Natural killer cell (primary cell): ENCODE measurements around the gene SPAG17. TPM values are rescaled to one million over a fixed set of nuclear protein-coding genes. Genes with fewer than 3 reads are reported as not detected.

Experiments used
- ATAC-seq, 3 donors: fragments of 150-1000 bp in 2 of 3; fragments of 200-7000 bp in 1 of 3; cut with Tn5 transposase; 1 replicate in 1 of 3; 2 replicates in 2 of 3; pipeline ENCODE4 v1.10.0; 2021; ENCODE audit warnings: mild to moderate bottlenecking in 2 of 3, moderate library complexity in 2 of 3
- DNase-seq, 2 donors: peaks; one replicate each; pipeline versions ENCODE4 v3.0.0 to v3.0.0-alpha.2; 2013 to 2021; ENCODE audit warnings: mixed read lengths in 1 of 2
- H3K27ac ChIP-seq: one replicate; pipeline ENCODE4 v1.5.1; 2013; ENCODE audit warnings: mild to moderate bottlenecking, low read length
- H3K27me3 ChIP-seq: one replicate; pipeline ENCODE4 v1.6.1; 2013; ENCODE audit warnings: low read length; ENCODE audit not compliant: control insufficient read depth, insufficient read depth
- H3K36me3 ChIP-seq: one replicate; pipeline ENCODE4 v1.6.1; 2013; ENCODE audit warnings: low read length; ENCODE audit not compliant: control insufficient read depth, insufficient read depth
- H3K4me1 ChIP-seq: one replicate; pipeline ENCODE4 v1.6.1; 2013; ENCODE audit warnings: low read length; ENCODE audit not compliant: control insufficient read depth, insufficient read depth
- H3K4me3 ChIP-seq: one replicate; pipeline ENCODE4 v1.5.1; 2013; ENCODE audit warnings: low read length
- H3K9me3 ChIP-seq: one replicate; pipeline ENCODE4 v1.6.1; 2013; ENCODE audit warnings: low read length; ENCODE audit not compliant: control insufficient read depth, insufficient read depth
- H3K27ac Mint-ChIP-seq, 2 donors: one replicate each; pipeline ENCODE4 v1.8.0; 2022; ENCODE audit warnings: mild to moderate bottlenecking in 2 of 2, mixed read lengths in 2 of 2, moderate library complexity in 1 of 2
- H3K27me3 Mint-ChIP-seq, 2 donors: one replicate each; pipeline ENCODE4 v1.8.0; 2022; ENCODE audit warnings: low read depth in 2 of 2, mixed read lengths in 2 of 2
- H3K36me3 Mint-ChIP-seq: one replicate; pipeline ENCODE4 v1.8.0; 2022; ENCODE audit warnings: mixed read lengths
- H3K4me1 Mint-ChIP-seq, 2 donors: one replicate each; pipeline ENCODE4 v1.8.0; 2022; ENCODE audit warnings: mixed read lengths in 2 of 2
- H3K4me3 Mint-ChIP-seq: one replicate; pipeline ENCODE4 v1.8.0; 2022; ENCODE audit warnings: mild to moderate bottlenecking, moderate library complexity, mixed read lengths
- H3K9me3 Mint-ChIP-seq, 2 donors: one replicate each; pipeline ENCODE4 v1.8.0; 2022; ENCODE audit warnings: mixed read lengths in 2 of 2
- CTCF ChIP-seq: fragments of 200-600 bp; IDR thresholded peaks from one replicate; pipeline ENCODE4 v1.8.0; 2022; ENCODE audit warnings: antibody characterized with exemption
- WGBS: methylation state at CpG from one replicate; pipeline ENCODE4 v1.1.7; 2013; ENCODE audit warnings: missing lambda C conversion rate; ENCODE audit not compliant: insufficient coverage; 5-methylcytosine and 5-hydroxymethylcytosine counted together
- intact Hi-C: fragments of 100-400 bp; cut with micrococcal nuclease; formaldehyde crosslinking; loops from one replicate; pipeline ENCODE4 v1.14.2; 2022
- total RNA-seq, 4 donors: library from RNA; stranded (reverse); fragments of 120-200 nt in 1 of 4; gene quantifications; one replicate each; pipeline versions ENCODE4 v1.2.3 to v1.2.4, GENCODE V29; 2013 to 2022

SPAG17 gene
- total RNA-seq, 3 donors from 2014 or later (not counting 1 experiment from before 2014, with no cell fraction given): not detected

GRCh38 chr1:118116401-118116800 lies 68.6 kb downstream of the SPAG17 start:
- Mint-ChIP-seq H3K4me3 (no peak overlapping the region), H3K4me1 (no peaks in the 10 kb centered on the region), H3K36me3 (no peaks in the 10 kb centered on the region), H3K27ac (no peak overlapping the region), H3K27me3 (no peaks in the 10 kb centered on the region), H3K9me3 (peaks cover 0 to 2% of the 10 kb centered on the region in 2 donors)
- no peaks in the 10 kb centered on the region for H3K27me3 ChIP-seq
- DNase-seq (no peak), ATAC-seq (no peak)
- intact Hi-C loops: no loop called here
- no peaks in the 10 kb centered on the region for H3K4me1 ChIP-seq
- no peaks in the 10 kb centered on the region for H3K36me3 ChIP-seq
- no peak overlapping the region for H3K4me3 ChIP-seq
- 84% methylated on average over 5 of the region's 5 CpGs for WGBS
- no peaks in the 10 kb centered on the region for H3K9me3 ChIP-seq
- no peak overlapping the region for H3K27ac ChIP-seq
- no peak for TF ChIP-seq CTCF

GRCh38 chr1:118115567-118116295 lies 69.3 kb downstream of the SPAG17 start:
- ATAC-seq (no peak), DNase-seq (no peak)
- Mint-ChIP-seq H3K27ac (no peak overlapping the region), H3K4me3 (no peak overlapping the region), H3K9me3 (peaks cover 0 to 2% of the 10 kb centered on the region in 2 donors), H3K4me1 (no peaks in the 10 kb centered on the region), H3K27me3 (no peaks in the 10 kb centered on the region), H3K36me3 (no peaks in the 10 kb centered on the region)
- Histone ChIP-seq H3K9me3 (no peaks in the 10 kb centered on the region), H3K27me3 (no peaks in the 10 kb centered on the region), H3K4me3 (no peak overlapping the region), H3K27ac (no peak overlapping the region), H3K4me1 (no peaks in the 10 kb centered on the region), H3K36me3 (no peaks in the 10 kb centered on the region)
- TF ChIP-seq CTCF: no peak
- 95% methylated on average over 5 of the region's 6 CpGs for WGBS
- intact Hi-C loops: no loop called here

GRCh38 chr1:118113261-118113660 lies 71.8 kb downstream of the SPAG17 start:
- H3K4me1 Mint-ChIP-seq: no peaks in the 10 kb centered on the region

More at GRCh38 chr1:118113261-118113660, 71.8 kb downstream of the SPAG17 start:
- H3K4me3 Mint-ChIP-seq: no peak overlapping the region
- H3K27me3 ChIP-seq: no peaks in the 10 kb centered on the region
- ATAC-seq (no peak), DNase-seq (no peak)
- no peaks in the 10 kb centered on the region for H3K9me3 ChIP-seq
- no CpG with 5 or more reads among the region's 1 CpG for WGBS
- no peaks in the 10 kb centered on the region for H3K36me3 ChIP-seq
- no peak overlapping the region for H3K27ac ChIP-seq
- H3K9me3 Mint-ChIP-seq: no peaks in the 10 kb centered on the region
- no peak overlapping the region for H3K4me3 ChIP-seq
- no peaks in the 10 kb centered on the region for H3K36me3 Mint-ChIP-seq
- H3K27ac Mint-ChIP-seq: no peak overlapping the region
- H3K27me3 Mint-ChIP-seq: no peaks in the 10 kb centered on the region
- intact Hi-C loops: no loop called here
- TF ChIP-seq CTCF: no peak
- H3K4me1 ChIP-seq: no peaks in the 10 kb centered on the region
